ENCODE measurements around the gene MOB4.
A peak's percentile ranks its signal among the peaks of the same experiment; 100 is the strongest.

Gene MOB4

GRCh38 chr2:197597166-197597565 lies 81.3 kb downstream of the MOB4 start:
- Mint-ChIP-seq H3K4me1 (peaks cover 6% of the 10 kb centered on the region), H3K9me3 (no peaks in the 10 kb centered on the region)
- no peak for ATAC-seq

DNA sequence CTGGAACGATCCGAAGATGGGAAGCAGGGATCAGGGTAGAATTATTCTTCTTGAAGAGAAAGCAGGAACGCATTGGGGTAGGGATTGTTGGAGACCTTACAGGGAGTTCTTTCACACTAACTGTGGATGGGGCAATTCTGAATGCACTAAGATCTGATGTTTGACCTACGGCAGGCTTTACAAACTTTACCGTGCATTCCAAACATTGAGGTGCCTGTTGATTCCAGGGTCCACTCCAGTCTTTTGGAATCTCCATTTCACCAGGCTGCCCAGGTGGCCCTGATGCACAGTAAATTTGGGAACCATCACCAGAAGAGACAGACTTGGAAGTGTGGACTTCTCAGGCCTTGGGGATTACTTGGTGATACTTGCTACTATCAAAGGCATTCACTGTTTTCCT lies 82.6 kb downstream of the MOB4 start:
- no peak overlapping the region for H3K27ac Mint-ChIP-seq
- H3K4me3 Mint-ChIP-seq = no peak overlapping the region
- peaks cover 6% of the 10 kb centered on the region for H3K4me1 Mint-ChIP-seq
- no peak for DNase-seq (ENCODE audit: low spot score in 2 of 2)
- no peak for ATAC-seq
- no peaks in the 10 kb centered on the region for H3K36me3 Mint-ChIP-seq
- no peaks in the 10 kb centered on the region for H3K9me3 Mint-ChIP-seq

More at GRCh38 chr2:197597166-197597565, 81.3 kb downstream of the MOB4 start:
- Mint-ChIP-seq H3K36me3 (no peaks in the 10 kb centered on the region), H3K4me3 (no peak overlapping the region), H3K27ac (no peak overlapping the region)
- DNase-seq (ENCODE audit: low spot score in 2 of 2) = no peak

DNA sequence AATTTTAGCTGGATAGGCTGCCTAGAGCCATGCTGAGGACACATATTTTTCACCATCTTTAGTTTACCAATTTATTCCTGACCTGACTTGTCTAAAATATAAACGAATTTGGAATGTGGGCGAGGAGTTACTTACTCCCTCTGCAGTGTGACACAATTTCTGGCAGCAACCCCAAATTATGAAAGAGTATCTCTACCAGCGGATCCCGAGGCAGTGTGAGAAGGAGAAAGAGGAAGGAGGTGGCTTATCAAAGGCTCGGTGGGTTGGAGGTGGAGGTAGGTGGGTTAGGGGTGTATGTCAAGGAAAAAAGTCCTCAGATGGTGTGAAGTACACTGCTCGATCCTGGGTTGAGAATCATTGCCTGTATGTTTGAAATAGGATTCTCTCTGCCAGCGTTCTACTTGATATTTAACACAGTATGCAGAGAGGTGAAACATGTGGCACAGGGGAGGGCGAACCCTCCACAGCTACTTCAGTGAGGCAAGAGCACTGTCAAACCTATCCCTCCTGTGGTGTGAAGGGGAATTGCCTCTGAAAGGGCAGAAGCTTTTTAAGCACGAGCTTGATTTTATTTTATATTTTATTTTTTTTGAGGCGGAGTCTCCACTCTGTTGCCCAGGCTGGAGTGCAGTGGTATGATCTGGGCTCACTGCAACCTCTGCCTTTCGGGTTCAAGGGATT lies 83.6 kb downstream of the MOB4 start:
- DNase-seq (ENCODE audit: low spot score in 2 of 2) (no peak), ATAC-seq (peak; percentile 74)
- no peak overlapping the region for H3K4me3 Mint-ChIP-seq

DNA sequence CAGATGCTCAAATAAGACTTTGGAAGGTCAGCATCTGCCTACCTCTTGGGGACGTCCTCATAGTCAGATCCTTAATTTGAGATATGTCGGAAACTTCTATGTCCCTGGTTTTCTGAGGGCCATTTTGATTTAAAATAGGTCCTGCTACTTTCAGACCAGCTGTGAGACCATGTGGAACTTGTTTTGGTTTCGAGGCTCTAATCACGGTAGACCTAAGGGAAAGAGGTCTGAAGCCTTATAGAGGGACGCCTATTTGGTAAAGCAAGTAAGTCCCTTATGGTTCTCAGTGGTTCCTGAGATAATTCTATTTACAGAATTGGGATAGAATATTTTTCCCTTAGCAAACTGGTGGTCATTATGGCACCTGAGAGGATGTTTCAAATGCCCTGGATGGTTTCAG lies 84.4 kb downstream of the MOB4 start:
- no peak for ATAC-seq
- no peak overlapping the region for H3K4me3 Mint-ChIP-seq
- H3K27ac Mint-ChIP-seq = no peak overlapping the region
- H3K36me3 Mint-ChIP-seq = no peaks in the 10 kb centered on the region
- no peaks in the 10 kb centered on the region for H3K9me3 Mint-ChIP-seq
- peaks cover 6% of the 10 kb centered on the region for H3K4me1 Mint-ChIP-seq
- DNase-seq (ENCODE audit: low spot score in 2 of 2) = no peak

More for the DNA sequence above, 83.6 kb downstream of the MOB4 start:
- peaks cover 6% of the 10 kb centered on the region for H3K4me1 Mint-ChIP-seq
- no peaks in the 10 kb centered on the region for H3K9me3 Mint-ChIP-seq
- H3K36me3 Mint-ChIP-seq = no peaks in the 10 kb centered on the region
- no peak overlapping the region for H3K27ac Mint-ChIP-seq

DNA sequence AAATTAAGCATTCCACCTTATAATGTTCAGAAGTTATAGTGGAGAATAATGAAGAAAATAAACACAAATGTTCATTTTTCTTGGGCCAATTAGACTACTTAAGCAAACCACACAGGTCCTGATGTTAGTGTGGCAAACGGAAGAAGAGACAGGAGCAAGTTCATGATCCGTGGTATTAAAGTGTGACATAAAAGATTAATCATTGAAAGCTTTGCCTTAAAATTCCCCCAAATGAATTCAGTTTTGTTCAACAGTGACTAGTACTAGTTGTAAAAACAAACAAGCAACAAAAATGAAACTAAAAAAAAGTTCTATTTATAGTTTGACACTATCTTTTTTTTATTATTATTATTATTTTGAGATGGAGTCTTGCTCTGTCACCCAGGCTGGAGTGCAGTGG lies 85.9 kb downstream of the MOB4 start:
- H3K9me3 Mint-ChIP-seq = no peaks in the 10 kb centered on the region
- DNase-seq (ENCODE audit: low spot score in 2 of 2) (no peak), ATAC-seq (no peak)
- H3K4me3 Mint-ChIP-seq = no peak overlapping the region
- no peaks in the 10 kb centered on the region for H3K36me3 Mint-ChIP-seq
- no peak overlapping the region for H3K27ac Mint-ChIP-seq
- H3K4me1 Mint-ChIP-seq = peaks cover 14% of the 10 kb centered on the region
